Endothelial cell of umbilical vein (primary cell): ENCODE results near the gene HYOU1.

Source experiments
- CTCF ChIP-seq, 2 donors: IDR thresholded peaks; 1 replicate in 1 of 2; 2 replicates in 1 of 2; pipeline ENCODE4 v1.5.1; 2011; ENCODE audit warnings: low read length in 2 of 2, mild to moderate bottlenecking in 2 of 2, moderate library complexity in 2 of 2, control low read depth in 1 of 2, inconsistent platforms in 1 of 2, low read depth in 1 of 2; ENCODE audit not compliant: insufficient read depth in 1 of 2; ENCODE audit errors: extremely low read depth in 1 of 2
- FOS ChIP-seq: IDR thresholded peaks from 2 replicates; pipeline ENCODE4 v1.6.1; 2011; ENCODE audit warnings: mild to moderate bottlenecking, low read length, moderate library complexity, borderline replicate concordance; ENCODE audit not compliant: insufficient read depth
- JUN ChIP-seq: IDR thresholded peaks from 2 replicates; pipeline ENCODE4 v1.6.1; 2011; ENCODE audit warnings: borderline replicate concordance, low read depth; ENCODE audit not compliant: insufficient read length, insufficient read depth
- POLR2AphosphoS5 ChIP-seq: IDR thresholded peaks from 2 replicates; pipeline ENCODE4 v1.6.1; 2012; ENCODE audit warnings: low read depth, mild to moderate bottlenecking, control low read depth, low read length, moderate library complexity; ENCODE audit not compliant: insufficient read depth

- TF ChIP-seq POLR2AphosphoS5: no peak
- TF ChIP-seq CTCF (IDR thresholded peaks at IDR 0.05; ENCODE audit: extremely low read depth in 1 of 2, insufficient read depth in 1 of 2, low read depth in 1 of 2, low read length in 2 of 2): no peak
- no peak for TF ChIP-seq JUN
- TF ChIP-seq FOS: no peak
Observed at GRCh38 chr11:119038884-119039283, 18.1 kb downstream of the HYOU1 start.
